ENCODE results near the gene CLASRP.

DNA sequence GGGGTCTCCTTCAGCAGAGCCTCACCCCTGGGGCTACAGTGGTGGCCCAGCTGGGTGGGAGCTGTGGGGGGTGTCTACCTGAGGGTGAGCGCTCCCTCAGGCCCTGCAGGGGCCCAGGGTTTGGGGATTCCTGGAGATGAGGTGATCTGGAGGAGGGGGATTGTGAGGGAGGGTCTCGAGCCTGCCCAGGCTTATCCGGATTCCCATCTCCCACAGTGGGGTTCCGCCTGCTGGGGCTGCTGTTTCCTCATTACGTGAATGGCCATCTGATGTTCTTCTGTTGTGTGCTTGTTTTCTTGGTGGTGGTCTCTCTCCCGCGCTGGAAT, 58.6 kb downstream of the CLASRP start:
- TF ChIP-seq ZNF8 (CRISPR knock-in tag; IDR thresholded peaks at IDR 0.05), result no peak
- TF ChIP-seq CSDC2 (CRISPR knock-in tag; IDR thresholded peaks at IDR 0.05), result no peak
- TF ChIP-seq, protein P1, sequence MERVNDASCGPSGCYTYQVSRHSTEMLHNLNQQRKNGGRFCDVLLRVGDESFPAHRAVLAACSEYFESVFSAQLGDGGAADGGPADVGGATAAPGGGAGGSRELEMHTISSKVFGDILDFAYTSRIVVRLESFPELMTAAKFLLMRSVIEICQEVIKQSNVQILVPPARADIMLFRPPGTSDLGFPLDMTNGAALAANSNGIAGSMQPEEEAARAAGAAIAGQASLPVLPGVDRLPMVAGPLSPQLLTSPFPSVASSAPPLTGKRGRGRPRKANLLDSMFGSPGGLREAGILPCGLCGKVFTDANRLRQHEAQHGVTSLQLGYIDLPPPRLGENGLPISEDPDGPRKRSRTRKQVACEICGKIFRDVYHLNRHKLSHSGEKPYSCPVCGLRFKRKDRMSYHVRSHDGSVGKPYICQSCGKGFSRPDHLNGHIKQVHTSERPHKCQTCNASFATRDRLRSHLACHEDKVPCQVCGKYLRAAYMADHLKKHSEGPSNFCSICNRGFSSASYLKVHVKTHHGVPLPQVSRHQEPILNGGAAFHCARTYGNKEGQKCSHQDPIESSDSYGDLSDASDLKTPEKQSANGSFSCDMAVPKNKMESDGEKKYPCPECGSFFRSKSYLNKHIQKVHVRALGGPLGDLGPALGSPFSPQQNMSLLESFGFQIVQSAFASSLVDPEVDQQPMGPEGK (CRISPR knock-in tag; IDR thresholded peaks at IDR 0.05; ENCODE audit: borderline replicate concordance), result no peak
- TF ChIP-seq TOX (CRISPR knock-in tag; IDR thresholded peaks at IDR 0.05; ENCODE audit: borderline replicate concordance), result no peak
- no peak for TF ChIP-seq RARB (CRISPR knock-in tag; IDR thresholded peaks at IDR 0.05)
- TF ChIP-seq, protein P2, sequence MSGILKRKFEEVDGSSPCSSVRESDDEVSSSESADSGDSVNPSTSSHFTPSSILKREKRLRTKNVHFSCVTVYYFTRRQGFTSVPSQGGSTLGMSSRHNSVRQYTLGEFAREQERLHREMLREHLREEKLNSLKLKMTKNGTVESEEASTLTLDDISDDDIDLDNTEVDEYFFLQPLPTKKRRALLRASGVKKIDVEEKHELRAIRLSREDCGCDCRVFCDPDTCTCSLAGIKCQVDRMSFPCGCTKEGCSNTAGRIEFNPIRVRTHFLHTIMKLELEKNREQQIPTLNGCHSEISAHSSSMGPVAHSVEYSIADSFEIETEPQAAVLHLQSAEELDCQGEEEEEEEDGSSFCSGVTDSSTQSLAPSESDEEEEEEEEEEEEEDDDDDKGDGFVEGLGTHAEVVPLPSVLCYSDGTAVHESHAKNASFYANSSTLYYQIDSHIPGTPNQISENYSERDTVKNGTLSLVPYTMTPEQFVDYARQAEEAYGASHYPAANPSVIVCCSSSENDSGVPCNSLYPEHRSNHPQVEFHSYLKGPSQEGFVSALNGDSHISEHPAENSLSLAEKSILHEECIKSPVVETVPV (CRISPR knock-in tag; IDR thresholded peaks at IDR 0.05), result no peak
- TF ChIP-seq TCF4 (CRISPR knock-in tag; IDR thresholded peaks at IDR 0.05; ENCODE audit: borderline replicate concordance), result no peak
- TF ChIP-seq PPARA (CRISPR knock-in tag; IDR thresholded peaks at IDR 0.05; ENCODE audit: borderline replicate concordance), result no peak
- TF ChIP-seq SNAI2 (CRISPR knock-in tag; IDR thresholded peaks at IDR 0.05), result no peak
- TF ChIP-seq ZFP30 (CRISPR knock-in tag; IDR thresholded peaks at IDR 0.05), result no peak
- no peak for TF ChIP-seq POU6F1 (CRISPR knock-in tag; IDR thresholded peaks at IDR 0.05; ENCODE audit: borderline replicate concordance, low read depth)

Data from SK-N-SH treated with all-trans-retinoic acid at 6 μM for 48 hours (cell line).